ENCODE data around the gene PDCD7. TPM values are rescaled to one million over a fixed set of nuclear protein-coding genes. Genes with fewer than 3 reads are reported as not detected.

Gene PDCD7, protein sequence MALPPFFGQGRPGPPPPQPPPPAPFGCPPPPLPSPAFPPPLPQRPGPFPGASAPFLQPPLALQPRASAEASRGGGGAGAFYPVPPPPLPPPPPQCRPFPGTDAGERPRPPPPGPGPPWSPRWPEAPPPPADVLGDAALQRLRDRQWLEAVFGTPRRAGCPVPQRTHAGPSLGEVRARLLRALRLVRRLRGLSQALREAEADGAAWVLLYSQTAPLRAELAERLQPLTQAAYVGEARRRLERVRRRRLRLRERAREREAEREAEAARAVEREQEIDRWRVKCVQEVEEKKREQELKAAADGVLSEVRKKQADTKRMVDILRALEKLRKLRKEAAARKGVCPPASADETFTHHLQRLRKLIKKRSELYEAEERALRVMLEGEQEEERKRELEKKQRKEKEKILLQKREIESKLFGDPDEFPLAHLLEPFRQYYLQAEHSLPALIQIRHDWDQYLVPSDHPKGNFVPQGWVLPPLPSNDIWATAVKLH
- 31.6 TPM for total RNA-seq (2021; ENCODE audit: unreplicated experiment)
- 12.1 and 15.5 TPM in 2 replicates for polyA plus RNA-seq (2012)
- Bru-seq, nascent RNA: percentile 74 among the genes with signal in this experiment
- percentile 85 among the genes with signal in this experiment for BruChase-seq, experiment 1, labeled RNA remaining after a 6-hour chase
- percentile 81 among the genes with signal in this experiment for BruChase-seq, experiment 2, labeled RNA remaining after a 2-hour chase
- long read RNA-seq, transcript PDCD7-201 (5 exons, 2,851 nt): major isoform, 20 of 83 reads
- long read RNA-seq, partial matches to known transcripts: 49 of 83 reads
- long read RNA-seq, other reads (novel, unspliced or antisense): 13 of 83 reads

DNA sequence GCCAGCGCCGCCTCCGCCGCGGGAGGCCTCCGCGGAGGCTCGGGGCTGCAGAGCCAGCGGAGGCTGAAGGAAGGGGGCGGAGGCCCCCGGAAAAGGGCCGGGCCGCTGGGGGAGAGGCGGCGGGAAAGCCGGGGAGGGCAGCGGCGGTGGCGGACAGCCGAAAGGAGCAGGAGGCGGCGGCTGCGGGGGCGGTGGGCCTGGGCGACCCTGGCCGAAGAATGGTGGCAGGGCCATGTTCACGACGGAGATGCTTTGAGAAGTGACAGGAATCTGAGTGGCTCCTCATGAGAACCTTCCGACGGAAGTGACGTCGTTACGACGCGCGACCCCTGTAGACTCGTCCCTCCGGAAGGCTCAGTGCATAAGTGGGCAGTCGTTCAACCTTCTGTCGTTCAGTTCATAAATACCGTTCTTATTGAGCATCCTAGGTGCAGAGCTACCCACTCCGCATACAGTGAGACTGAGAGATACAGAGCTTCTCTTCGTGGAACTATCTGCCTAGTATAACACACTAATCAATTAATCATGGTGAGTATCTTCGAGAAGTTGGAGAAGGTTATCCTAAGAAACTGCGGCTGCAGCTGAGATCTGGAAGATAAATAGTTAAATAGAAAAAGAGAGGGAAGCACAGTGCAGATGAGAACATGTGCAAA lies at the start of gene PDCD7:
TSS of gene PDCD7 (minus strand) at position 261 of the 653 bp plus-strand sequence. CDS start at position 234, 27 bp downstream.
- DNase-seq (ENCODE audit: low read depth, low spot score) (peak; percentile 88), ATAC-seq (peak; percentile 91)
- Histone ChIP-seq H2AFZ (ENCODE audit: low read depth, low read length, poor library complexity, severe bottlenecking) (peak within 1 kb of the TSS; percentile 24), H4K20me1 (ENCODE audit: insufficient read depth) (no peaks in the 10 kb centered on the region), H3K36me3 (ENCODE audit: control insufficient read depth in 1 of 2, insufficient read depth in 2 of 2, low read length in 2 of 2) (peaks cover 7 to 11% of the 10 kb centered on the region in 2 experiments; a peak in 3 of 4 replicates), H3K9me2 (ENCODE audit: insufficient read depth) (no peaks in the 10 kb centered on the region), H3K4me2 (ENCODE audit: low read length) (peak within 1 kb of the TSS; percentile 76), H3K4me1 (ENCODE audit: control insufficient read depth in 1 of 2, insufficient read depth in 2 of 2, low read length in 2 of 2) (peaks cover 7 to 13% of the 10 kb centered on the region in 2 experiments; a peak in 3 of 4 replicates), H3K27me3 (ENCODE audit: insufficient read depth, low read length) (no peaks in the 10 kb centered on the region), H3K9me3 (ENCODE audit: control insufficient read depth in 1 of 2, insufficient read depth in 1 of 2, low read depth in 1 of 2, low read length in 2 of 2) (peaks cover 3 to 4% of the 10 kb centered on the region in 2 experiments; a peak in 1 of 4 replicates), H3K4me3 (replicated peaks in 1 of 2; ENCODE audit: low read depth in 1 of 2, low read length in 2 of 2) (peak within 1 kb of the TSS; percentile 74 to 80), H3K9ac (ENCODE audit: low read length) (peak within 1 kb of the TSS; percentile 87), H3K27ac (ENCODE audit: low read depth, low read length) (peak within 1 kb of the TSS; percentile 84), H3K79me2 (ENCODE audit: insufficient read depth, low read length) (peaks cover 34% of the 10 kb centered on the region)
- intact Hi-C loops (cut with micrococcal nuclease): loop anchor here (5.0 kb wide), 1 partner anchor 164 kb away; the partner anchor contains the start of gene RNU5A-1
- CTCF ChIA-PET: interaction anchor here (0.9 kb wide), 1 partner anchor 101 kb away, joined by 3 read pairs; no protein-coding TSS in a partner anchor
- RAD21 ChIA-PET (ENCODE audit: low non-redundant PET in 1 of 2, low total read pairs in 2 of 2, uncharacterized antibody in 2 of 2, unreplicated experiment in 2 of 2): no interaction called here
- BruUV-seq (replicated peaks): TSS peak; percentile 95
- POLR2A ChIA-PET: interaction anchor here (0.8 to 1.1 kb wide), 2 partner anchors 52 to 171 kb away, joined by 5 to 7 read pairs; partner anchors contain the start of genes CLPX and RNU5B-1
- peak; percentile 53 for TF ChIP-seq YY1 (IDR thresholded peaks at IDR 0.05; ENCODE audit: extremely low read depth, insufficient replicate concordance, low read depth, low read length)
- no peak; the same call in 1 of the 2 replicates for TF ChIP-seq CBX3 (IDR thresholded peaks at IDR 0.05; ENCODE audit: low read depth)
- no peak for TF ChIP-seq TCF7L2 (IDR thresholded peaks at IDR 0.05; ENCODE audit: borderline replicate concordance, extremely low read depth, insufficient read depth, insufficient read length)
- TF ChIP-seq ZBTB33 (IDR thresholded peaks at IDR 0.05; ENCODE audit: extremely low read depth, insufficient replicate concordance, low read length): peak; percentile 37
- peak; percentile 92 for TF ChIP-seq EGR1 (IDR thresholded peaks at IDR 0.05; ENCODE audit: low read depth)
- TF ChIP-seq ZNF274 (IDR thresholded peaks at IDR 0.05; ENCODE audit: low read depth, low read length): no peak
- TF ChIP-seq EZH2 (IDR thresholded peaks at IDR 0.05): no peak
- peak; percentile 88 for TF ChIP-seq SRF (IDR thresholded peaks at IDR 0.05; ENCODE audit: low read depth)
- peak; percentile 96 for TF ChIP-seq POLR2A (IDR thresholded peaks at IDR 0.05; ENCODE audit: borderline replicate concordance, extremely low read depth, insufficient read depth, insufficient read length)
- peak; percentile 98 for TF ChIP-seq POLR2AphosphoS5 (IDR thresholded peaks at IDR 0.05; ENCODE audit: low read depth, low read length)
- TF ChIP-seq, protein P1, sequence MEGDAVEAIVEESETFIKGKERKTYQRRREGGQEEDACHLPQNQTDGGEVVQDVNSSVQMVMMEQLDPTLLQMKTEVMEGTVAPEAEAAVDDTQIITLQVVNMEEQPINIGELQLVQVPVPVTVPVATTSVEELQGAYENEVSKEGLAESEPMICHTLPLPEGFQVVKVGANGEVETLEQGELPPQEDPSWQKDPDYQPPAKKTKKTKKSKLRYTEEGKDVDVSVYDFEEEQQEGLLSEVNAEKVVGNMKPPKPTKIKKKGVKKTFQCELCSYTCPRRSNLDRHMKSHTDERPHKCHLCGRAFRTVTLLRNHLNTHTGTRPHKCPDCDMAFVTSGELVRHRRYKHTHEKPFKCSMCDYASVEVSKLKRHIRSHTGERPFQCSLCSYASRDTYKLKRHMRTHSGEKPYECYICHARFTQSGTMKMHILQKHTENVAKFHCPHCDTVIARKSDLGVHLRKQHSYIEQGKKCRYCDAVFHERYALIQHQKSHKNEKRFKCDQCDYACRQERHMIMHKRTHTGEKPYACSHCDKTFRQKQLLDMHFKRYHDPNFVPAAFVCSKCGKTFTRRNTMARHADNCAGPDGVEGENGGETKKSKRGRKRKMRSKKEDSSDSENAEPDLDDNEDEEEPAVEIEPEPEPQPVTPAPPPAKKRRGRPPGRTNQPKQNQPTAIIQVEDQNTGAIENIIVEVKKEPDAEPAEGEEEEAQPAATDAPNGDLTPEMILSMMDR (IDR thresholded peaks at IDR 0.05 in 2 of 3, conservative IDR thresholded peaks at IDR 0.05 in 1 of 3; ENCODE audit: borderline replicate concordance in 1 of 3, insufficient read depth in 1 of 3, low read depth in 2 of 3, low read length in 2 of 3): no peak
- TF ChIP-seq SP1 (IDR thresholded peaks at IDR 0.05; ENCODE audit: low read depth): peak; percentile 41
- TF ChIP-seq ELF1 (IDR thresholded peaks at IDR 0.05; ENCODE audit: borderline replicate concordance, low read depth): no peak; the same call in 1 of the 2 replicates
- peak; percentile 56; the same call in 1 of the 2 replicates for TF ChIP-seq ZFX (IDR thresholded peaks at IDR 0.05)
- TF ChIP-seq, protein P2, sequence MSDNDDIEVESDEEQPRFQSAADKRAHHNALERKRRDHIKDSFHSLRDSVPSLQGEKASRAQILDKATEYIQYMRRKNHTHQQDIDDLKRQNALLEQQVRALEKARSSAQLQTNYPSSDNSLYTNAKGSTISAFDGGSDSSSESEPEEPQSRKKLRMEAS (IDR thresholded peaks at IDR 0.05): 0 out of 2 replicates have a peak, but pooled peaks have one; percentile 44
